Aorta (tissue), 5 donors: Measurements from ENCODE around the gene LYPD6B. TPM values are rescaled to one million over a fixed set of nuclear protein-coding genes. Genes with fewer than 3 reads are reported as not detected.

Source experiments
- ATAC-seq: fragments of 200-7000 bp; cut with Tn5 transposase; one replicate; pipeline ENCODE4 v1.9.1; 2022; ENCODE audit warnings: moderate library complexity; ENCODE audit not compliant: low FRiP score
- DNase-seq, 2 donors: peaks; one replicate each; pipeline ENCODE4 v3.0.0-alpha.2; 2020
- H3K27ac ChIP-seq, 2 donors: one replicate each; pipeline ENCODE4 v1.5.1; 2013; ENCODE audit warnings: low read length in 2 of 2, mild to moderate bottlenecking in 2 of 2, moderate library complexity in 2 of 2, control low read depth in 1 of 2, inconsistent platforms in 1 of 2, low read depth in 1 of 2
- H3K27me3 ChIP-seq, 2 donors: one replicate each; pipeline ENCODE4 v1.6.1; 2013; ENCODE audit warnings: control low read depth in 1 of 2, low read length in 1 of 2, mild to moderate bottlenecking in 1 of 2, moderate library complexity in 1 of 2; ENCODE audit not compliant: insufficient read depth in 2 of 2, control insufficient read depth in 1 of 2
- H3K36me3 ChIP-seq, 2 donors: one replicate each; pipeline ENCODE4 v1.6.1; 2013; ENCODE audit warnings: control low read depth in 1 of 2, low read length in 1 of 2, mild to moderate bottlenecking in 1 of 2; ENCODE audit not compliant: insufficient read depth in 2 of 2, control insufficient read depth in 1 of 2
- H3K4me1 ChIP-seq, 2 donors: one replicate each; pipeline ENCODE4 v1.6.1; 2013; ENCODE audit warnings: low read length in 2 of 2, control low read depth in 1 of 2, mild to moderate bottlenecking in 1 of 2, moderate library complexity in 1 of 2; ENCODE audit not compliant: insufficient read depth in 2 of 2, control insufficient read depth in 1 of 2
- H3K4me3 ChIP-seq, 2 donors: one replicate each; pipeline ENCODE4 v1.5.1; 2013; ENCODE audit warnings: low read length in 2 of 2, control low read depth in 1 of 2, mild to moderate bottlenecking in 1 of 2
- H3K9me3 ChIP-seq: one replicate; pipeline ENCODE4 v1.6.1; 2013; ENCODE audit warnings: mild to moderate bottlenecking, low read length; ENCODE audit not compliant: control insufficient read depth
- WGBS, 2 donors: extraction: QIAGEN DNeasy Blood & Tissue Kit; methylation state at CpG; one replicate each; pipeline ENCODE4 v1.1.7; 2013; 5-methylcytosine and 5-hydroxymethylcytosine counted together
- intact Hi-C, 2 donors: fragments of 100-400 bp; cut with DNase I; formaldehyde crosslinking; loops; one replicate each; pipeline versions ENCODE4 v1.14.2 to v1.15.0; 2022
- polyA plus RNA-seq, 2 donors: library from polyadenylated mRNA; stranded (reverse); fragments of 200-250 nt; gene quantifications; one replicate each; pipeline ENCODE4 v1.2.3, GENCODE V29; 2013
- total RNA-seq, 2 donors: library from RNA; stranded (reverse); fragmentation: NEBNext Ultra II Directional; extraction: Animal tissue kit (Norgen Biotek cat#: 25700); gene quantifications; one replicate each; pipeline ENCODE4 v1.2.1, GENCODE V29; 2021
- donor health status: healthy with polysubstance abuse.
- donor health status: Bipolar disorder and iron deficiency.
- donor health status: DM: no; HTN: no; CAD: no.
- donor health status: DM: no; HTN: no; CAD: no.
- donor health status: DM: yes; HTN: yes; CAD: no.

The LYPD6B gene
- total and polyA plus RNA-seq, 4 donors, result 0.26 TPM; not detected in 3

- no peak for DNase-seq
- intact Hi-C loops, result loop anchor here in 1 of 2 donors (10.0 kb wide), 1 partner anchor 1553 kb away; no protein-coding TSS in a partner anchor
- no peak for ATAC-seq
- Histone ChIP-seq H3K4me3 (no peak overlapping the region), H3K36me3 (no peaks in the 10 kb centered on the region), H3K9me3 (no peaks in the 10 kb centered on the region), H3K4me1 (no peaks in the 10 kb centered on the region), H3K27me3 (peaks cover 0 to 1% of the 10 kb centered on the region in 2 donors), H3K27ac (no peak overlapping the region)
- WGBS, 2 donors, result 95 to 96% methylated on average over 4 of the region's 4 CpGs
Observed at GRCh38 chr2:149031396-149031795, 7.1 kb upstream of the LYPD6B start.

- no peak overlapping the region for H3K4me3 ChIP-seq
- H3K9me3 ChIP-seq, result no peaks in the 10 kb centered on the region
- no peaks in the 10 kb centered on the region for H3K27me3 ChIP-seq
- no peak overlapping the region for H3K27ac ChIP-seq
- no peaks in the 10 kb centered on the region for H3K4me1 ChIP-seq
- ATAC-seq (no peak), DNase-seq (no peak)
- intact Hi-C loops, result loop anchor here in 1 of 2 donors (10.0 kb wide), 1 partner anchor 1551 kb away; no protein-coding TSS in a partner anchor
- H3K36me3 ChIP-seq, result no peaks in the 10 kb centered on the region
- WGBS, 2 donors, result 75% methylated on average over 8 of the region's 8 CpGs
Observed at GRCh38 chr2:149033716-149034115, 4.8 kb upstream of the LYPD6B start.

DNA sequence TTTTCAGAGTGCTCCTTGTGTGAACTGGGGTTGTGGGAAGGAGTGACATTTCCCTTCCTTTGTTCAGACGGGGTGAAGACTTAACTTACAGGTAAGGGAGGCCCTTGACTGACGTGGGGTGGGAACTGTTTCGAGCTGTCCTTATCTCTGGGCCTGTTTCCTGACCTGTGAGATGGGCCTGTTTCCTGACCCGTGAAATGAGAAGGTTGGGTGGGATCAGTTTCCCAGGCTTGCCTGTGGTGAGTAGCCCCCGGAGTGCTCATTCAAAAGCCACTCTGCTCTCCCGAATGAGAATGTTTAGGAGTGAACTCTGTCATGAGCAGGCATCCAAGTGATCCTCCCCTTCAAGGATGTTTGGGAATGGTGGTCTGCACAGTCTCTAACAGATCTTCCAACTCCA is 4.1 kb upstream of the LYPD6B start:
- intact Hi-C loops, result loop anchor here in 1 of 2 donors (10.0 kb wide), 1 partner anchor 1550 kb away; no protein-coding TSS in a partner anchor
- no peaks in the 10 kb centered on the region for H3K36me3 ChIP-seq
- ATAC-seq, result no peak
- 76 to 80% methylated on average over 6 of the region's 6 CpGs for WGBS, 2 donors
- no peak overlapping the region for H3K4me3 ChIP-seq
- DNase-seq, result no peak
- no peaks in the 10 kb centered on the region for H3K4me1 ChIP-seq
- H3K27ac ChIP-seq, result no peak overlapping the region
- H3K27me3 ChIP-seq, result no peaks in the 10 kb centered on the region
- no peaks in the 10 kb centered on the region for H3K9me3 ChIP-seq

DNA sequence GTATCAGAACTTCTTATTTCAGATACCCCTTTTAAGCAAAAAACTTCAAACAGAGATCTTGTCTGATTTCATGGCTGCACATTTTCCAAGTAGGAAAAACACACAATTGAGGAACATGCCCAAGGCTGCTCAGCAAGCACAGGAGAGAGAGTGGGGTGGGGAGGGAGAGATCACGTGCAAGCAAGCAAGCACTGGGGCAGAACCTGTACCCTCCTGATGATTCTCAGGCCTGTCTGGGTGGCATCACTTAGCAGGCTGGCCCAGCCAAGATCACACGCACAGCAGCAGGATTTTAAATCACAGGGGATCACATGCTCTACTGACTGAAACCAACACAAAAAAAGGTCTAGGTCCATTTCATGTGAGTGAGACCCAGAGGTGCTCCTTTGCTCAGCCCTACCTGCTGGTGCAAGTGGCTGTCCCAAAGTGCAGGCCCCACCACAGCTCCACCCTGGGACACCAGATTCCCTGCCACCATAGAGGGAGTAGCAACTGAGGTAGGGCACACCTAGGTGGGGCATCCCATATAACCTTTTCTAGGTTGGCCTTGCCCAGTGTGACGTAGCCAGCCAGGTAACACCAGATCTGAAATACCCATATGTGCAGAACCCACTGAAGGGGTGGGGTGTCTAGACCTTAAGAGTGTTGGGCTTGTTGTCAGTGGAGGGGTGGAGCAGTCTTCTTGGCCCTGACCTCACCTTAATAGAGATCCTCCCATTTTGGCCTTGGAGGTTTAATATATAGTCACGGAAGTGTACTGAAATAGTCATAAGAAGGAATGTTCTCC is 1.8 kb upstream of the LYPD6B start:
- intact Hi-C loops, result loop anchor here in 1 of 2 donors (10.0 kb wide), 1 partner anchor 1548 kb away; no protein-coding TSS in a partner anchor
- no peak for DNase-seq

GRCh38 chr2:149037851-149038250 is 648 bp upstream of the LYPD6B start:
- peaks cover 0 to 2% of the 10 kb centered on the region in 2 donors for H3K27me3 ChIP-seq
- H3K27ac ChIP-seq, result no peak overlapping the region
- no peak overlapping the region for H3K4me3 ChIP-seq
- no peak for DNase-seq
- ATAC-seq, result no peak
- H3K9me3 ChIP-seq, result peaks cover 1% of the 10 kb centered on the region
- no peaks in the 10 kb centered on the region for H3K4me1 ChIP-seq
- intact Hi-C loops, result loop anchor here in 1 of 2 donors (10.0 kb wide), 1 partner anchor 1547 kb away; no protein-coding TSS in a partner anchor
- WGBS, 2 donors, result 68 to 71% methylated on average over 8 of the region's 8 CpGs
- no peaks in the 10 kb centered on the region for H3K36me3 ChIP-seq

More for the DNA sequence above, 1.8 kb upstream of the LYPD6B start:
- no peak for ATAC-seq
- Histone ChIP-seq H3K27ac (no peak overlapping the region), H3K36me3 (no peaks in the 10 kb centered on the region), H3K27me3 (peaks cover 0 to 2% of the 10 kb centered on the region in 2 donors), H3K4me3 (no peak overlapping the region), H3K4me1 (no peaks in the 10 kb centered on the region), H3K9me3 (peaks cover 1% of the 10 kb centered on the region)
- WGBS, 2 donors, result 94 to 97% methylated on average over 4 of the region's 4 CpGs

GRCh38 chr2:149039213-149039724 is 770 bp downstream of the LYPD6B start:
- DNase-seq (no peak), ATAC-seq (no peak)
- H3K27me3 ChIP-seq, result peaks cover 0 to 2% of the 10 kb centered on the region in 2 donors
- intact Hi-C loops, result loop anchor here in 1 of 2 donors (10.0 kb wide), 1 partner anchor 1546 kb away; no protein-coding TSS in a partner anchor
- 30 to 39% methylated on average over 11 of the region's 11 CpGs for WGBS, 2 donors
- H3K36me3 ChIP-seq, result no peaks in the 10 kb centered on the region
- no peak overlapping the region for H3K27ac ChIP-seq
- peaks cover 1% of the 10 kb centered on the region for H3K9me3 ChIP-seq
- H3K4me1 ChIP-seq, result no peaks in the 10 kb centered on the region
- H3K4me3 ChIP-seq, result no peak overlapping the region

GRCh38 chr2:149040451-149040850 is 2.0 kb downstream of the LYPD6B start:
- Histone ChIP-seq H3K27ac (no peak overlapping the region), H3K36me3 (no peaks in the 10 kb centered on the region), H3K9me3 (peaks cover 1% of the 10 kb centered on the region), H3K4me1 (no peaks in the 10 kb centered on the region), H3K27me3 (peaks cover 0 to 2% of the 10 kb centered on the region in 2 donors), H3K4me3 (no peak overlapping the region)
- 69 to 71% methylated on average over 7 of the region's 7 CpGs for WGBS, 2 donors
- no peak for ATAC-seq
- intact Hi-C loops, result loop anchor here in 1 of 2 donors (10.0 kb wide), 1 partner anchor 494 kb away; no protein-coding TSS in a partner anchor
- no peak for DNase-seq

DNA sequence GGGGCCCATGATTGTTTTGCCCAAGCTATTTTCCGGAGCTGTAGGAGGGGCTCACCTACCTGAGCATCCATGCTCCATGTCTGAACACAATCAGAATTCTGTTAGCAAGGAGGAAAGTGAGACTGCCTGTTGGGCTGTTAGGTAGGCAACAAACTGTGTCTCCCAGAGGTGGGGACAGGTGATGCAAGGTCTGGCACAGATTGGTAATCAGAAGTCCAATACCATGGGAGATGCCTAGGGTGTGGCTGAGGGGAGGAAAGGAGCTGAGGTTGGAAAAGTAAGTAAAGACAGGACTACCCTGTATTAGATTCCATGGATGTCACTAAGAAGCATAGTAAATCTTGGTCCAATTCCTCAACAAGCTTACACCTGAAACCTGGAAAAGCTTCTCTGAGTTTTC is 3.0 kb downstream of the LYPD6B start:
- intact Hi-C loops, result loop anchor here in 1 of 2 donors (10.0 kb wide), 1 partner anchor 493 kb away; no protein-coding TSS in a partner anchor
- Histone ChIP-seq H3K4me3 (no peak overlapping the region), H3K27me3 (peaks cover 0 to 2% of the 10 kb centered on the region in 2 donors), H3K4me1 (no peaks in the 10 kb centered on the region), H3K9me3 (peaks cover 1% of the 10 kb centered on the region), H3K27ac (no peak overlapping the region), H3K36me3 (no peaks in the 10 kb centered on the region)
- no peak for DNase-seq
- no peak for ATAC-seq
- 89 to 96% methylated on average over 1 of the region's 1 CpG for WGBS, 2 donors
